ENCODE results near the gene IL1RAPL1. TPM values are rescaled to one million over a fixed set of nuclear protein-coding genes. Genes with fewer than 3 reads are reported as not detected.

Gene IL1RAPL1
- total and polyA plus RNA-seq, 2 donors (not counting 1 experiment from before 2014, with no cell fraction given), result 0.25 to 2.8 TPM

DNA sequence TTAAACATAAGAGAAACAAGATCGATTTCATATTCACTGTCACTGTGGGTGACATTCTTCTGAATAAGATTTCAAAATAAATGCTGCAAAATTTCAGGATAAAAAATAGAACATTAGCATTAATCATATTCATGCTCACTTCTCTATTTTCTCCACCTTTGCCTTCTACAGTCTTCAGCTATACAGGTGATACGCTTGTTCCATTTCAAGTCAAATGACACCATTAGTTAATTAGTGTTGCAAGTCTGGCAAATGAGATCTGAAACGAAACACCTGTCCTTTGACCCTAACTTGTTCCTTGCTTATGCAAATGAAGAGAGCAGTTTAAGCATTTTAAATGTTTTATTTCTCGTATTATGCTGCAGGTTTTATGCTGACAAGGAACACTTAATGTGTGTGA is 960.6 kb downstream of the IL1RAPL1 start:
- Histone ChIP-seq H3K79me2 (ENCODE audit: control insufficient read depth, insufficient read depth, low read length) (no peaks in the 10 kb centered on the region), H3K9me3 (ENCODE audit: control insufficient read depth, insufficient read depth, low read depth, low read length) (no peaks in the 10 kb centered on the region), H3K36me3 (ENCODE audit: control insufficient read depth, insufficient read depth, low read length) (no peaks in the 10 kb centered on the region), H3K4me3 (replicated peaks in 1 of 4; ENCODE audit: control extremely low read depth in 1 of 4, insufficient read depth in 1 of 4, low read depth in 3 of 4, low read length in 4 of 4) (no peak overlapping the region), H3K4me1 (ENCODE audit: control insufficient read depth, extremely low read depth, insufficient read depth, low read length) (no peaks in the 10 kb centered on the region), H3K9ac (ENCODE audit: insufficient read depth, low read length) (no peak overlapping the region), H2AFZ (ENCODE audit: low read length) (no peak overlapping the region), H3K27ac (ENCODE audit: insufficient read depth, low read length) (no peak overlapping the region), H4K20me1 (ENCODE audit: control insufficient read depth, extremely low read depth, insufficient read depth, low read length) (no peaks in the 10 kb centered on the region), H3K27me3 (ENCODE audit: control insufficient read depth, insufficient read depth, low read length) (no peaks in the 10 kb centered on the region), H3K4me2 (ENCODE audit: extremely low read depth, insufficient read depth, low read length) (no peak overlapping the region)
- TF ChIP-seq EZH2 (IDR thresholded peaks at IDR 0.05; ENCODE audit: low read length, missing control alignments), result no peak
- no peak for TF ChIP-seq CTCF (conservative IDR thresholded peaks at IDR 0.05 in 1 of 2, IDR thresholded peaks at IDR 0.05 in 1 of 2; ENCODE audit: low read depth in 1 of 2, low read length in 2 of 2)
- DNase-seq (ENCODE audit: low read depth in 2 of 2), result no peak

DNA sequence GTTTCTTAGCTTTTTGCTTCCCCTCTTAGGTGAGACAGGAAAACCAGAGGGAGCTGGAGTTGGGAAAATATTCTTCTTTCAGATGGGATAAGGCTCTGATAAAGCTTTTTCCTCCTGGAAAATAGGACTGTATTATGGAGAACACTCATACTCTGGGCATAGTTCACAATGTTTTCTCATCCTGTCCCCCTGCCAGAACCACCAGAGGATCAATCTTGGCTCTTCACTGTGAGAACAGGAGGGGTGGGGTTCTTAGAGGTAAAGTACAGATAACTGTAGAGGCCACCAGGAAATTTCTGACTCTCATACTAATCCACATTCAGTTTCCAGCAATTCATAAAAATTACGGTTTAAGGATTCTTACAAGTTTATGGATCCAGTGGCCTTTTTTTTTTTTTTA is 966.3 kb downstream of the IL1RAPL1 start:
- H4K20me1 ChIP-seq (ENCODE audit: control insufficient read depth, extremely low read depth, insufficient read depth, low read length), result no peaks in the 10 kb centered on the region
- H2AFZ ChIP-seq (ENCODE audit: low read length), result no peak overlapping the region
- DNase-seq (ENCODE audit: low read depth in 2 of 2), result no peak
- H3K9me3 ChIP-seq (ENCODE audit: control insufficient read depth, insufficient read depth, low read depth, low read length), result no peaks in the 10 kb centered on the region
- H3K4me1 ChIP-seq (ENCODE audit: control insufficient read depth, extremely low read depth, insufficient read depth, low read length), result no peaks in the 10 kb centered on the region
- no peak overlapping the region for H3K27ac ChIP-seq (ENCODE audit: insufficient read depth, low read length)
- no peak overlapping the region for H3K4me3 ChIP-seq (replicated peaks in 1 of 4; ENCODE audit: control extremely low read depth in 1 of 4, insufficient read depth in 1 of 4, low read depth in 3 of 4, low read length in 4 of 4)
- no peaks in the 10 kb centered on the region for H3K79me2 ChIP-seq (ENCODE audit: control insufficient read depth, insufficient read depth, low read length)
- no peaks in the 10 kb centered on the region for H3K27me3 ChIP-seq (ENCODE audit: control insufficient read depth, insufficient read depth, low read length)
- H3K4me2 ChIP-seq (ENCODE audit: extremely low read depth, insufficient read depth, low read length), result no peak overlapping the region
- no peak for TF ChIP-seq EZH2 (IDR thresholded peaks at IDR 0.05; ENCODE audit: low read length, missing control alignments)
- no peak for TF ChIP-seq CTCF (conservative IDR thresholded peaks at IDR 0.05 in 1 of 2, IDR thresholded peaks at IDR 0.05 in 1 of 2; ENCODE audit: low read depth in 1 of 2, low read length in 2 of 2)
- H3K9ac ChIP-seq (ENCODE audit: insufficient read depth, low read length), result no peak overlapping the region
- H3K36me3 ChIP-seq (ENCODE audit: control insufficient read depth, insufficient read depth, low read length), result no peaks in the 10 kb centered on the region

DNA sequence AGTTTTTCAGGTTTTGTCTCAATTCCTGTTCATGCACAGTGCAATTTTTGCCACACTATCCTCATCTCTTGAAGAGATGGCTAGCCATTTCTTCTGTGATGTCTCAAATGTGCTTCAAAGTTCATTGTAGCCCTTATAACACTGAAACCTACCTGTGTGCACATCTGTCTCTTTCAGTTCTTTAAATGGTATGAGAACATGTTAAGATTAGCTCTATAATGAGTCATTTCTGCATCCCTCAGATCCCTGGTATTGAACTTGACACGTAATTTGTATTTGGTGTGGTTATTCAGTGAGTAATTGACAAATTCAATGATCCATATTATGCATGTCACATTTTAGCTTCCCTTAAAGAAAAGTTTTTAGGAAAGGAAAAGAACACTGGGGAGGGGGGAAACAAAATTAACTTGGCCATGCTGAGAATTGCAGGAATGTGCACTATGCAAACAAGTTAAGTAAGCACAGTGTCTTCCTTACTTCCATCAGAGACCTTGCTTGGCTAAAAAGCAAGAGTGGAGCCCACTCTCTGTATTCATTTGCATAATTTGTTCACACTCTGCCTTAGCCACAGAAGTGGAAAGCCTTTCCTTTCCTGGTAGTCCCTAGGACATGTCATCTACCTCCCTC is 968.3 kb downstream of the IL1RAPL1 start:
- no peak overlapping the region for H3K27ac ChIP-seq (ENCODE audit: insufficient read depth, low read length)
- no peaks in the 10 kb centered on the region for H3K9me3 ChIP-seq (ENCODE audit: control insufficient read depth, insufficient read depth, low read depth, low read length)
- H3K79me2 ChIP-seq (ENCODE audit: control insufficient read depth, insufficient read depth, low read length), result no peaks in the 10 kb centered on the region
- no peaks in the 10 kb centered on the region for H3K27me3 ChIP-seq (ENCODE audit: control insufficient read depth, insufficient read depth, low read length)
- DNase-seq (ENCODE audit: low read depth in 2 of 2), result peak in 1 of 2 donors; percentile 33
- H3K9ac ChIP-seq (ENCODE audit: insufficient read depth, low read length), result no peak overlapping the region
- H3K4me3 ChIP-seq (replicated peaks in 1 of 4; ENCODE audit: control extremely low read depth in 1 of 4, insufficient read depth in 1 of 4, low read depth in 3 of 4, low read length in 4 of 4), result no peak overlapping the region
- H2AFZ ChIP-seq (ENCODE audit: low read length), result no peak overlapping the region
- no peaks in the 10 kb centered on the region for H3K4me1 ChIP-seq (ENCODE audit: control insufficient read depth, extremely low read depth, insufficient read depth, low read length)
- no peaks in the 10 kb centered on the region for H4K20me1 ChIP-seq (ENCODE audit: control insufficient read depth, extremely low read depth, insufficient read depth, low read length)
- no peaks in the 10 kb centered on the region for H3K36me3 ChIP-seq (ENCODE audit: control insufficient read depth, insufficient read depth, low read length)
- TF ChIP-seq CTCF (conservative IDR thresholded peaks at IDR 0.05 in 1 of 2, IDR thresholded peaks at IDR 0.05 in 1 of 2; ENCODE audit: low read depth in 1 of 2, low read length in 2 of 2) (no peak), EZH2 (IDR thresholded peaks at IDR 0.05; ENCODE audit: low read length, missing control alignments) (no peak)
- H3K4me2 ChIP-seq (ENCODE audit: extremely low read depth, insufficient read depth, low read length), result no peak overlapping the region

Data from fibroblast of lung (primary cell).